Measurements from ENCODE around the gene CSF1. TPM values are rescaled to one million over a fixed set of nuclear protein-coding genes. Genes with fewer than 3 reads are reported as not detected.

CSF1 gene
- total RNA-seq, 1 experiment from 2014 or later = 4.9 TPM

GRCh38 chr1:109979489-109980091, 68.9 kb downstream of the CSF1 start:
- CTCF ChIA-PET = no interaction called here
- H3K4me1 ChIP-seq (ENCODE audit: insufficient read depth, low read length, poor library complexity, severe bottlenecking) = no peaks in the 10 kb centered on the region
- no peaks in the 10 kb centered on the region for H3K27me3 ChIP-seq (replicated peaks; ENCODE audit: insufficient read depth, low read depth, low read length, poor library complexity)
- POLR2A ChIA-PET (ENCODE audit: low non-redundant PET) = no interaction called here
- H3K27ac ChIP-seq (ENCODE audit: low read depth, low read length, poor library complexity, severe bottlenecking) = no peak overlapping the region
- no TSS peak for BruUV-seq (replicated peaks)
- no peak for TF ChIP-seq EZH2 (IDR thresholded peaks at IDR 0.05; ENCODE audit: borderline replicate concordance, low read depth, low read length, poor library complexity, severe bottlenecking)
- TF ChIP-seq CTCF (conservative IDR thresholded peaks at IDR 0.05; ENCODE audit: low read depth, low read length) = no peak
- intact Hi-C loops (cut with micrococcal nuclease; ENCODE audit: unreplicated experiment) = no loop called here
- H3K4me3 ChIP-seq (ENCODE audit: low read depth, low read length, poor library complexity, severe bottlenecking) = no peak overlapping the region
- DNase-seq (ENCODE audit: low spot score) = no peak
- no peaks in the 10 kb centered on the region for H3K9me3 ChIP-seq (ENCODE audit: low read depth, low read length, poor library complexity, severe bottlenecking)
- no peaks in the 10 kb centered on the region for H3K36me3 ChIP-seq (ENCODE audit: insufficient read depth, low read length, poor library complexity, severe bottlenecking)

Other genes with a start within 250 kb of the CSF1 start
- 47.3 and 62.2 TPM in 2 replicates for gene GSTM2, start 242.8 kb upstream of the CSF1 start, total RNA-seq (2021)
- 166 TPM in 2 replicates for gene GSTM1, start 223.0 kb upstream of the CSF1 start, total RNA-seq (2021)
- gene GSTM5, start 198.6 kb upstream of the CSF1 start, total RNA-seq (2021) = 0.13 and 0.43 TPM in 2 replicates
- 72.2 and 73.4 TPM in 2 replicates for gene GSTM3, start 169.8 kb upstream of the CSF1 start, total RNA-seq (2021)
- not detected in 2 replicates for gene EPS8L3, start 146.9 kb upstream of the CSF1 start, total RNA-seq (2021)
- 89.6 and 107 TPM in 2 replicates for gene AHCYL1, start 73.9 kb downstream of the CSF1 start, total RNA-seq (2021)
- 57.7 and 59.6 TPM in 2 replicates for gene STRIP1, start 123.8 kb downstream of the CSF1 start, total RNA-seq (2021)
- 0.81 and 0.84 TPM in 2 replicates for gene ALX3, start 159.8 kb downstream of the CSF1 start, total RNA-seq (2021)
- not detected in 2 replicates for gene UBL4B, start 201.6 kb downstream of the CSF1 start, total RNA-seq (2021)
- not detected in 2 replicates for gene SLC6A17, start 239.6 kb downstream of the CSF1 start, total RNA-seq (2021)

All from A673 (cell line).